Hepatocyte (in vitro differentiated cells): Measurements from ENCODE around the gene FES. TPM values are rescaled to one million over a fixed set of nuclear protein-coding genes. Genes with fewer than 3 reads are reported as not detected.

Source experiments
- DNase-seq: peaks from one replicate; pipeline ENCODE4 v3.0.0-alpha.2; 2016; ENCODE audit warnings: low spot score
- H2AFZ ChIP-seq: fragments of 200-600 bp; sonication (generic); 2 replicates; pipeline ENCODE4 v1.6.0; 2016; ENCODE audit warnings: antibody characterized with exemption, mild to moderate bottlenecking
- H3K27ac ChIP-seq: fragments of 200-600 bp; sonication (generic); 2 replicates; pipeline ENCODE4 v1.5.1; 2016; ENCODE audit warnings: mild to moderate bottlenecking
- H3K27me3 ChIP-seq: fragments of 200-600 bp; sonication (generic); 2 replicates; pipeline ENCODE4 v1.6.1; 2016
- H3K36me3 ChIP-seq: fragments of 200-600 bp; sonication (generic); replicated peaks from 2 replicates; pipeline ENCODE4 v1.5.1; 2016; ENCODE audit warnings: low read depth; ENCODE audit not compliant: insufficient read depth
- H3K4me1 ChIP-seq: fragments of 200-600 bp; sonication (generic); 2 replicates; pipeline ENCODE4 v1.5.1; 2016; ENCODE audit warnings: mild to moderate bottlenecking, moderate library complexity; ENCODE audit not compliant: insufficient read depth
- H3K4me2 ChIP-seq: fragments of 200-600 bp; sonication (generic); 2 replicates; pipeline ENCODE4 v1.6.0; 2016
- H3K4me3 ChIP-seq: fragments of 200-600 bp; sonication (generic); 2 replicates; pipeline ENCODE4 v1.5.1; 2016; ENCODE audit warnings: mild to moderate bottlenecking
- H3K79me2 ChIP-seq: fragments of 200-600 bp; sonication (generic); 2 replicates; pipeline ENCODE4 v1.6.0; 2017; ENCODE audit warnings: mild to moderate bottlenecking
- H3K9me2 ChIP-seq: fragments of 200-600 bp; sonication (generic); replicated peaks from 2 replicates; pipeline ENCODE4 v1.6.0; 2017; ENCODE audit warnings: mild to moderate bottlenecking; ENCODE audit not compliant: insufficient read depth
- H3K9me3 ChIP-seq: fragments of 200-600 bp; sonication (generic); 2 replicates; pipeline ENCODE4 v1.5.1; 2016; ENCODE audit warnings: low read depth, mild to moderate bottlenecking
- H4K20me1 ChIP-seq: fragments of 200-600 bp; sonication (generic); 2 replicates; pipeline ENCODE4 v1.6.0; 2016; ENCODE audit warnings: mild to moderate bottlenecking; ENCODE audit not compliant: insufficient read depth, poor library complexity, severe bottlenecking
- EZH2 ChIP-seq: fragments of 200-600 bp; sonication (generic); IDR thresholded peaks from 2 replicates; pipeline ENCODE4 v1.6.1; 2016; ENCODE audit warnings: antibody characterized with exemption, mild to moderate bottlenecking, borderline replicate concordance
- EZH2phosphoT487 ChIP-seq: fragments of 200-600 bp; sonication (generic); IDR thresholded peaks from one replicate; pipeline ENCODE4 v1.6.1; 2018; ENCODE audit warnings: antibody characterized with exemption, mild to moderate bottlenecking, low read depth, moderate library complexity; ENCODE audit not compliant: unreplicated experiment, severe bottlenecking
- WGBS: methylation state at CpG from one replicate; pipeline ENCODE4 v1.1.6; 2016; ENCODE audit warnings: low lambda C conversion rate; ENCODE audit errors: missing lambda C conversion rate; 5-methylcytosine and 5-hydroxymethylcytosine counted together
- polyA plus RNA-seq: library from polyadenylated mRNA; unstranded; fragments of >200 nt; fragmentation: Nextera tagmentation; extraction: Ambion mirVana; gene quantifications from 2 replicates; pipeline ENCODE4 v1.2.1, GENCODE V29; 2016
- total RNA-seq: library from RNA; depleted of rRNA; stranded (reverse); fragments of >200 nt; gene quantifications from 2 replicates; pipeline ENCODE4 v1.2.3, GENCODE V29; 2014
- TF ChIP-seq, protein P1 (sequence below): fragments of 200-600 bp; sonication (generic); IDR thresholded peaks from 2 replicates; pipeline ENCODE4 v1.5.1; 2016; ENCODE audit warnings: antibody characterized with exemption, mild to moderate bottlenecking; ENCODE audit not compliant: poor library complexity

FES gene
- total and polyA plus RNA-seq, 2 experiments from 2014 or later: 7.3 to 13.5 TPM

GRCh38 chr15:90915808-90916440 lies 31.6 kb downstream of the FES start:
- WGBS: 86% methylated on average over 25 of the region's 25 CpGs
- Histone ChIP-seq H3K4me1 (no peaks in the 10 kb centered on the region), H3K4me2 (no peak overlapping the region), H3K4me3 (no peak overlapping the region), H3K79me2 (no peaks in the 10 kb centered on the region), H3K36me3 (no peaks in the 10 kb centered on the region), H3K27me3 (no peaks in the 10 kb centered on the region), H3K9me3 (no peaks in the 10 kb centered on the region), H2AFZ (no peak overlapping the region), H3K27ac (no peak overlapping the region), H3K9me2 (no peaks in the 10 kb centered on the region), H4K20me1 (no peaks in the 10 kb centered on the region)
- no peak for DNase-seq
- TF ChIP-seq EZH2 (no peak), EZH2phosphoT487 (no peak)
- TF ChIP-seq, protein P1, sequence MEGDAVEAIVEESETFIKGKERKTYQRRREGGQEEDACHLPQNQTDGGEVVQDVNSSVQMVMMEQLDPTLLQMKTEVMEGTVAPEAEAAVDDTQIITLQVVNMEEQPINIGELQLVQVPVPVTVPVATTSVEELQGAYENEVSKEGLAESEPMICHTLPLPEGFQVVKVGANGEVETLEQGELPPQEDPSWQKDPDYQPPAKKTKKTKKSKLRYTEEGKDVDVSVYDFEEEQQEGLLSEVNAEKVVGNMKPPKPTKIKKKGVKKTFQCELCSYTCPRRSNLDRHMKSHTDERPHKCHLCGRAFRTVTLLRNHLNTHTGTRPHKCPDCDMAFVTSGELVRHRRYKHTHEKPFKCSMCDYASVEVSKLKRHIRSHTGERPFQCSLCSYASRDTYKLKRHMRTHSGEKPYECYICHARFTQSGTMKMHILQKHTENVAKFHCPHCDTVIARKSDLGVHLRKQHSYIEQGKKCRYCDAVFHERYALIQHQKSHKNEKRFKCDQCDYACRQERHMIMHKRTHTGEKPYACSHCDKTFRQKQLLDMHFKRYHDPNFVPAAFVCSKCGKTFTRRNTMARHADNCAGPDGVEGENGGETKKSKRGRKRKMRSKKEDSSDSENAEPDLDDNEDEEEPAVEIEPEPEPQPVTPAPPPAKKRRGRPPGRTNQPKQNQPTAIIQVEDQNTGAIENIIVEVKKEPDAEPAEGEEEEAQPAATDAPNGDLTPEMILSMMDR: no peak

DNA sequence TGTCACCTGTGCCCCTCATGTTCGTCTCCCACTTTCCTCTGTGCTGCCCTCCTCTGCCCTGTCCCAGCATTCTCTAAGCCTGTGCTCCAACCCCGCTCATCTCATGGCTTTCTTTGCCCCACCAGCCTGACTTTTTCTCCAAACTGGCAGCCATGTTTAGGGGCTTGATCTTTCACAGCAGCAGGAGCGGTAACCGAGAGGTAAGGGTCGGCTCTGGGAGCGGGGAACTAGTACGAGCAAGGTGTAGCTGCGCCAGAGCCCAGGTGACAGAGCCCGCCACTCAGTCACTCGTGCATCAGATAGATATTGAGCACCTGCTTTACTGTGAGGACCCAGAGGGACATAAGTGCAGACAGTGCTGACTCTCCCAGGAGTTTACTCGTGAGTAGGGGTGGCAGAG lies 32.2 kb downstream of the FES start:
- no peaks in the 10 kb centered on the region for H3K36me3 ChIP-seq

DNA sequence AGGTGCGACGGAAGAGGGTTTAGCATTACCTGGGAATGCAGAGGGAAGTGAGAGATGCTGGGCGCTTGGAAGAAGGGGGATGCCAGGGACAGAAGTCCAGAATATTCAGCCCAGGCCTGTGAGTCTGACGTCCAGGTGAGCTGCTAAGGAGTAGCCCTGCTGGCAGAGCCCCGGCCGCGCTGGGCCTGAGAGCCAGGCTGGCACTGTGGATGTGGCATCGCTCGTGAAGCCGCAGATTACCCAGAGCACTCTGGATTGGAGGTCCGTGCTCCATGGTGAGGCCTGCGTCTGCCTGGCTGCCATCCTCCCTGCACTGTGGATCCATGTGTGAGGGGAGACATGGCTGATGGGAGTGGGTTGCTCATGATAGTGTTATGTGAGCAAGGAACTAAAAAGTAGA lies 33.3 kb downstream of the FES start:
- H3K9me3 ChIP-seq: no peaks in the 10 kb centered on the region
- no peak for DNase-seq
- no peaks in the 10 kb centered on the region for H3K36me3 ChIP-seq
- no peaks in the 10 kb centered on the region for H4K20me1 ChIP-seq
- H3K27me3 ChIP-seq: no peaks in the 10 kb centered on the region
- no peaks in the 10 kb centered on the region for H3K4me1 ChIP-seq
- H3K9me2 ChIP-seq: no peaks in the 10 kb centered on the region
- H3K79me2 ChIP-seq: no peaks in the 10 kb centered on the region
- no peak overlapping the region for H2AFZ ChIP-seq
- 96% methylated on average over 12 of the region's 12 CpGs for WGBS
- no peak overlapping the region for H3K4me2 ChIP-seq
- TF ChIP-seq EZH2phosphoT487 (no peak), EZH2 (no peak)
- TF ChIP-seq, protein P1: no peak
- H3K27ac ChIP-seq: no peak overlapping the region
- no peak overlapping the region for H3K4me3 ChIP-seq

More for the DNA sequence above, 32.2 kb downstream of the FES start:
- no peaks in the 10 kb centered on the region for H3K79me2 ChIP-seq
- H4K20me1 ChIP-seq: no peaks in the 10 kb centered on the region
- no peaks in the 10 kb centered on the region for H3K9me3 ChIP-seq
- H3K4me3 ChIP-seq: no peak overlapping the region
- no peak overlapping the region for H3K4me2 ChIP-seq
- no peaks in the 10 kb centered on the region for H3K9me2 ChIP-seq
- WGBS: 89% methylated on average over 11 of the region's 11 CpGs
- no peaks in the 10 kb centered on the region for H3K4me1 ChIP-seq
- TF ChIP-seq, protein P1: no peak
- TF ChIP-seq EZH2phosphoT487 (no peak), EZH2 (no peak)
- no peak overlapping the region for H3K27ac ChIP-seq
- no peak for DNase-seq
- H2AFZ ChIP-seq: no peak overlapping the region
- H3K27me3 ChIP-seq: no peaks in the 10 kb centered on the region
